ENCODE measurements around the gene HPDL. TPM values are rescaled to one million over a fixed set of nuclear protein-coding genes. Genes with fewer than 3 reads are reported as not detected.

Gene HPDL
- total RNA-seq, 2 donors from 2014 or later, result 4.3 to 29.3 TPM

DNA sequence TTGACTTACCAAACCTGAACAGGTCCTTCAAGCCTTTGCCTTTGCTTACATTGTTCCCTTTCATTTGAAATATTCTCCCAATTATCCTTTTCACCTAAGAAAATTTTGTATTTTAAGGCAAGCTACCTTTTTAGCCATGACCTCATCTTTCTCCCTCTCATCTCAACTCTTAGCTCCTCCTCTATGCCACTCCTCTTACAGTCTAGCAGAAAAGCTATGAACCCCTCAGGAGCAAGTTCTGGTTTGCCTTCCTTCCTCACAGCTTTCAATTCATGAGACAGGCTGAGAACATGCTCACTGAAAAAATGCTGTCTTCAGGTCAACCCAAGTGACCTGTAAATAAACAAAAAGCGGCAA lies 21.9 kb downstream of the HPDL start:
- no peaks in the 10 kb centered on the region for H3K9me3 ChIP-seq
- DNase-seq, result no peak
- no peak overlapping the region for H3K4me3 ChIP-seq
- no peaks in the 10 kb centered on the region for H3K4me1 ChIP-seq
- no peaks in the 10 kb centered on the region for H3K27me3 ChIP-seq
- intact Hi-C loops (cut with DNase I), result loop anchor here (10.0 kb wide), 1 partner anchor 216 kb away; no protein-coding TSS in a partner anchor
- TF ChIP-seq, protein P1, sequence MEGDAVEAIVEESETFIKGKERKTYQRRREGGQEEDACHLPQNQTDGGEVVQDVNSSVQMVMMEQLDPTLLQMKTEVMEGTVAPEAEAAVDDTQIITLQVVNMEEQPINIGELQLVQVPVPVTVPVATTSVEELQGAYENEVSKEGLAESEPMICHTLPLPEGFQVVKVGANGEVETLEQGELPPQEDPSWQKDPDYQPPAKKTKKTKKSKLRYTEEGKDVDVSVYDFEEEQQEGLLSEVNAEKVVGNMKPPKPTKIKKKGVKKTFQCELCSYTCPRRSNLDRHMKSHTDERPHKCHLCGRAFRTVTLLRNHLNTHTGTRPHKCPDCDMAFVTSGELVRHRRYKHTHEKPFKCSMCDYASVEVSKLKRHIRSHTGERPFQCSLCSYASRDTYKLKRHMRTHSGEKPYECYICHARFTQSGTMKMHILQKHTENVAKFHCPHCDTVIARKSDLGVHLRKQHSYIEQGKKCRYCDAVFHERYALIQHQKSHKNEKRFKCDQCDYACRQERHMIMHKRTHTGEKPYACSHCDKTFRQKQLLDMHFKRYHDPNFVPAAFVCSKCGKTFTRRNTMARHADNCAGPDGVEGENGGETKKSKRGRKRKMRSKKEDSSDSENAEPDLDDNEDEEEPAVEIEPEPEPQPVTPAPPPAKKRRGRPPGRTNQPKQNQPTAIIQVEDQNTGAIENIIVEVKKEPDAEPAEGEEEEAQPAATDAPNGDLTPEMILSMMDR (IDR thresholded peaks at IDR 0.05), result no peak
- H3K9ac ChIP-seq (ENCODE audit: low read depth in 2 of 2, low read length in 2 of 2), result no peak overlapping the region
- H3K36me3 ChIP-seq, result no peaks in the 10 kb centered on the region
- H3K27ac ChIP-seq, result no peak overlapping the region

DNA sequence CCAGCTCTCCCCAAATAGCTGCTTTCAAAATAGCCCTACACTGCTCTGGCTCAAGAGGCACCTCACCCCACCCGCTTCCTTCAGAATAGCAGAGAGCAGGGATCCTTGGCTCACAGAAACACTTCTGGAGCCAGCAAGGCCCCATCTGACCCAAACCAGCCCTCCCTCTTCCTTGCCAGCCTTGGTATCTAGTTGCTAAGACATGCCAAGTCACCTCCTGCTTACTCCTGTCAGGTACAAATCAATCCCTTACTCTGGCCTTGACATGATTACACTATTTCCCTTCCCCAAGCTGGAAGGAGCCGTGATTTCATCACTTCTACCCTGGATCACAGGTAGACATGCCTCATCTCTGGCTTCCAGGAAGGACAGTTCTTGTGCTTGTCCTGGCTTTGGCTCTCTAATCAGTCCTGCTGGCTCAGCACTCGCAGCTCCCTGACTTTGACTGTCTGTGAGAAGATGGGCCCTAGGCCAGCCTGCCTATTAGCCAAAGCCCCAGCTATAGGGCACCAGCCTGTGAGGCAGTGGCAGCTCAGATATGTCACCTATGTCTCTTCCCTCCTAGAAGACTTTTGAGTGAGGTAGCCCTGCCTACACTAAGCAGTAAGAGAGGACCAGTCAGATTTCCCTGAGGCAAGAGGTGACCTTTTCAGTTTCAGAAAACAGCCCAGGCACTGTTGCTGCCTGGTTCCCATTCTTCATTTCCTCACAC lies 22.4 kb downstream of the HPDL start:
- TF ChIP-seq, protein P1 (IDR thresholded peaks at IDR 0.05), result no peak
- Histone ChIP-seq H3K27me3 (no peaks in the 10 kb centered on the region), H3K9me3 (no peaks in the 10 kb centered on the region), H3K27ac (no peak overlapping the region), H3K36me3 (no peaks in the 10 kb centered on the region), H3K4me3 (no peak overlapping the region), H3K4me1 (no peaks in the 10 kb centered on the region), H3K9ac (ENCODE audit: low read depth in 2 of 2, low read length in 2 of 2) (no peak overlapping the region)
- no peak for DNase-seq
- intact Hi-C loops (cut with DNase I), result loop anchor here (10.0 kb wide), 1 partner anchor 216 kb away; no protein-coding TSS in a partner anchor

DNA sequence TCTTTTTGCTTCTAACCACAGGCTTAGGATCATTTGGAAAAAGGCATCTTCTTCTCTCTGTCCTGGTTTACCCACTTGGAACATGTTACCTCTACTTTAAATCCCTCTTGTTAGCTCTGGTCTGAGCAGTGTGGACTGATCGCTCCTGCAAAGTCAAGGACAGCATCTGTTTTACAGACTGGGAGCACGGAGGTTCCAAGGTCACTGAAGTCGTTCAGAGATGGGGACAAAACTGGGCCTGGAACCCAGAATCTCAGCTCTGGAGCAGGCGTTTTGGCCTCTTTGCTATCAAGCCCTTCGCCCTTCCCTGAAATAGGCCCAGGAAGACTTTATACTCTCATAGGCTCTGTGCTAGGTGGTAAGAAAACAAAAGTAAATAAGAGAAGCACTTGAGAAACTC lies 24.8 kb downstream of the HPDL start:
- no peaks in the 10 kb centered on the region for H3K9me3 ChIP-seq
- H3K9ac ChIP-seq (ENCODE audit: low read depth in 2 of 2, low read length in 2 of 2), result no peak overlapping the region
- H3K36me3 ChIP-seq, result no peaks in the 10 kb centered on the region
- H3K27me3 ChIP-seq, result no peaks in the 10 kb centered on the region
- no peak overlapping the region for H3K4me3 ChIP-seq
- no peak overlapping the region for H3K27ac ChIP-seq
- no peaks in the 10 kb centered on the region for H3K4me1 ChIP-seq
- TF ChIP-seq, protein P1 (IDR thresholded peaks at IDR 0.05), result no peak
- intact Hi-C loops (cut with DNase I), result no loop called here
- no peak for DNase-seq

DNA sequence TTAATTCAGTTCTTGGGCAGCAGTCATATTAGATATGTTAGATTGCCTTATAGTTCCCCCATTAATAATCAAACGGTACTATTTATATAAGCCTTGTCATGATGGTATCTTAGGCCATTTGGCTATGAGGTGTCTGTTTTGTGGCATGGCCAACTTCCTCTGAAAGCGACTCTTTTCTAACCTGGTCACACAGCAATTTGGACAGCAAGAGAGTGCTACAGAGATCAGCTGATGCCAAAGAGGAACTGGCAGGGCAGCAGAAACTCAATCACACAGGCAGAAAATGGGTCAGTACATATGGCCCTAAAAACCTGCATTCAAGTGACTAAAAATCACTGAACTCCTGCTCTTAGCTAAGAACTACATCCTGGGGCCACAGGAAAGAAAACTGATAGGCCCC lies 27.0 kb downstream of the HPDL start:
- no peaks in the 10 kb centered on the region for H3K9me3 ChIP-seq
- intact Hi-C loops (cut with DNase I), result no loop called here
- no peak overlapping the region for H3K4me3 ChIP-seq
- H3K36me3 ChIP-seq, result no peaks in the 10 kb centered on the region
- TF ChIP-seq, protein P1 (IDR thresholded peaks at IDR 0.05), result no peak
- no peak overlapping the region for H3K9ac ChIP-seq (ENCODE audit: low read depth in 2 of 2, low read length in 2 of 2)
- no peaks in the 10 kb centered on the region for H3K27me3 ChIP-seq
- H3K4me1 ChIP-seq, result no peaks in the 10 kb centered on the region
- H3K27ac ChIP-seq, result no peak overlapping the region
- DNase-seq, result no peak

DNA sequence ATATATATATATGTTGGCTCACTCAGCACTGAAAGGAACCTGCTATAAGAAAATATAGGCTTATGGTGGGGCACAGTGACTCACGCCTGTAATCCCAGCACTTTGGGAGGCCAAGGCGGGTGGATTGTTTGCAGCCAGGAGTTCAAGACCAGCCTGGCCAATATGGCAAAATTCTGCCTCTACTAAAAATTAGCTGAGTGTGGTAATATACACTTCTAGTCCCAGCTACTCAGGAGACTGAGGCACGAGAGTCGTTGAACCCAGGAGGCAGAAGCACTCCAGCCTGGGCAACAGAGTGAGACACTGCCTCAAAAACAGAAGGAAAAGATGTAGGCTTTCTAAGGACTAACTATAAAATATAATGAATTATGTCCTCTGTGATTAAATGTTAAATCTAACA lies 28.1 kb downstream of the HPDL start:
- Histone ChIP-seq H3K4me3 (no peak overlapping the region), H3K27me3 (no peaks in the 10 kb centered on the region), H3K36me3 (no peaks in the 10 kb centered on the region), H3K9ac (ENCODE audit: low read depth in 2 of 2, low read length in 2 of 2) (no peak overlapping the region), H3K27ac (no peak overlapping the region), H3K9me3 (no peaks in the 10 kb centered on the region), H3K4me1 (no peaks in the 10 kb centered on the region)
- intact Hi-C loops (cut with DNase I), result no loop called here
- TF ChIP-seq, protein P1 (IDR thresholded peaks at IDR 0.05), result no peak
- no peak for DNase-seq
